Stomach (tissue), 4 donors: ENCODE measurements around the gene ZGRF1.

Experiments used
- CTCF ChIP-seq, 7 experiments: fragments of 450-650 bp in 4 of 7; fragments of 200-600 bp in 3 of 7; sonication (generic) in 3 of 7; IDR thresholded peaks; one replicate each; pipeline ENCODE4 v1.5.1; 2016 to 2019; ENCODE audit warnings: antibody characterized with exemption in 7 of 7, control low read depth in 2 of 7, mild to moderate bottlenecking in 1 of 7
- EP300 ChIP-seq: sonication (generic); formaldehyde crosslinking; IDR thresholded peaks from one replicate; pipeline ENCODE4 v1.6.1; 2017; ENCODE audit warnings: antibody characterized with exemption
- POLR2A ChIP-seq, 4 donors: fragments of 450-650 bp; IDR thresholded peaks; one replicate each; pipeline ENCODE4 v1.6.1; 2016; ENCODE audit warnings: antibody characterized with exemption in 4 of 4, control low read depth in 2 of 4, mild to moderate bottlenecking in 1 of 4, moderate library complexity in 1 of 4
- POLR2AphosphoS5 ChIP-seq, 3 donors: sonication (generic); formaldehyde crosslinking; IDR thresholded peaks; one replicate each; pipeline ENCODE4 v1.6.1; 2016; ENCODE audit warnings: antibody characterized with exemption in 3 of 3

DNA sequence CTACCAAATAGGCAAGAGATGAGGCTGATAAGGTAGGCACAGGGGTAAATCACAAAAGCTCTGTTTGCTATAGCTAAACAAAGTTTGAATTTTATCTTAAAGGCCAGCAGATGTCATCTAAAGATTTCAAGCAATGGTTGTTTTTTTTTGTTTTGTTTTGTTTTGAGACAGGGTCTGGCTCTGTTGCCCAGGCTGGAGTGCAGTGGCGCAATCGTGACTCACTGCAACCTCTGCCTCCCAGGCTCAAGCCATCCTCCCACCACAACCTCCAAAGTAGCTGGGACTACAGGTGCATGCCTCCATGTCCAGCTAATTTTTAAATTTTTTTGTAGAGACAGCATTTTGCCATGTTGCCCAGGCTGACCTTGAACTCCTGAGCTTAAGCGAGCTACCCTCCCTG is 77.7 kb downstream of the ZGRF1 start:
- TF ChIP-seq POLR2AphosphoS5 (IDR thresholded peaks at IDR 0.05) (no peak), POLR2A (IDR thresholded peaks at IDR 0.05) (no peak), CTCF (IDR thresholded peaks at IDR 0.05) (no peak), EP300 (no peak)
